Keratinocyte (primary cell): ENCODE data around the gene CUX1.

Experiments
- EZH2 ChIP-seq: IDR thresholded peaks from one replicate; pipeline ENCODE4 v1.6.1; 2012; ENCODE audit warnings: inconsistent platforms, mild to moderate bottlenecking, low read length, moderate library complexity
- TF ChIP-seq, protein P1 (sequence below), 3 experiments: IDR thresholded peaks in 1 of 3; conservative IDR thresholded peaks in 1 of 3; optimal IDR thresholded peaks in 1 of 3; 2 replicates in 2 of 3; 3 replicates in 1 of 3; pipeline versions ENCODE3 to v1.5.1; 2011; ENCODE audit warnings: low read length in 3 of 3, mild to moderate bottlenecking in 3 of 3, moderate library complexity in 2 of 3, control low read depth in 1 of 3, inconsistent platforms in 1 of 3; ENCODE audit not compliant: insufficient read depth in 2 of 3; ENCODE audit errors: extremely low read depth in 1 of 3

DNA sequence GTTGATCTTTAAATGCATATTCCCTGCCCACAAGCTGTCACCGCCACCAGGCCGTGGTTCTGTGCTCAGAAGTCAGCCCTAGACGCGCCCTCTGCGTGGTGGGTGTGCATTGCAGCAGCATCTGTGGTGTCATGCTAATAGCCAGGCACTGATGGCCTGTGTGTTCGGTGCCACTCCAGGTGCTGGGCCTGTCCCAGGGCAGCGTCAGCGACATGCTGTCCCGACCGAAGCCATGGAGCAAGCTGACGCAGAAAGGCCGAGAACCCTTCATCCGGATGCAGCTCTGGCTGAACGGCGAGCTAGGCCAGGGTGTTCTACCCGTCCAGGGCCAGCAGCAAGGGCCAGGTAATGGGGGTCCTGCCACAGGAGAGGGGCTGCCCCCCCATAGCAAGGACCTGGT, 386.8 kb downstream of the CUX1 start:
- TF ChIP-seq EZH2: no peak
- TF ChIP-seq, protein P1, sequence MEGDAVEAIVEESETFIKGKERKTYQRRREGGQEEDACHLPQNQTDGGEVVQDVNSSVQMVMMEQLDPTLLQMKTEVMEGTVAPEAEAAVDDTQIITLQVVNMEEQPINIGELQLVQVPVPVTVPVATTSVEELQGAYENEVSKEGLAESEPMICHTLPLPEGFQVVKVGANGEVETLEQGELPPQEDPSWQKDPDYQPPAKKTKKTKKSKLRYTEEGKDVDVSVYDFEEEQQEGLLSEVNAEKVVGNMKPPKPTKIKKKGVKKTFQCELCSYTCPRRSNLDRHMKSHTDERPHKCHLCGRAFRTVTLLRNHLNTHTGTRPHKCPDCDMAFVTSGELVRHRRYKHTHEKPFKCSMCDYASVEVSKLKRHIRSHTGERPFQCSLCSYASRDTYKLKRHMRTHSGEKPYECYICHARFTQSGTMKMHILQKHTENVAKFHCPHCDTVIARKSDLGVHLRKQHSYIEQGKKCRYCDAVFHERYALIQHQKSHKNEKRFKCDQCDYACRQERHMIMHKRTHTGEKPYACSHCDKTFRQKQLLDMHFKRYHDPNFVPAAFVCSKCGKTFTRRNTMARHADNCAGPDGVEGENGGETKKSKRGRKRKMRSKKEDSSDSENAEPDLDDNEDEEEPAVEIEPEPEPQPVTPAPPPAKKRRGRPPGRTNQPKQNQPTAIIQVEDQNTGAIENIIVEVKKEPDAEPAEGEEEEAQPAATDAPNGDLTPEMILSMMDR (optimal IDR thresholded peaks at IDR 0.05 in 1 of 3, IDR thresholded peaks at IDR 0.05 in 1 of 3, conservative IDR thresholded peaks at IDR 0.05 in 1 of 3; ENCODE audit: extremely low read depth in 1 of 3, insufficient read depth in 2 of 3, low read length in 3 of 3): no peak
